Activated naive CD8-positive, alpha-beta T cell (primary cell): ENCODE measurements around the gene C17orf113.

ENCODE experiments used
- H3K27ac Mint-ChIP-seq: one replicate; pipeline ENCODE4 v1.8.0; 2021; ENCODE audit warnings: mixed read lengths
- H3K27me3 Mint-ChIP-seq: one replicate; pipeline ENCODE4 v1.8.0; 2021; ENCODE audit warnings: mixed read lengths
- H3K36me3 Mint-ChIP-seq: one replicate; pipeline ENCODE4 v1.8.0; 2021; ENCODE audit warnings: mixed read lengths
- H3K4me1 Mint-ChIP-seq: one replicate; pipeline ENCODE4 v1.8.0; 2021; ENCODE audit warnings: low read depth, mixed read lengths
- H3K4me3 Mint-ChIP-seq: one replicate; pipeline ENCODE4 v1.8.0; 2021; ENCODE audit warnings: mild to moderate bottlenecking, mixed read lengths
- H3K9me3 Mint-ChIP-seq: one replicate; pipeline ENCODE4 v1.8.0; 2021; ENCODE audit warnings: low read depth, mixed read lengths

Gene C17orf113

DNA sequence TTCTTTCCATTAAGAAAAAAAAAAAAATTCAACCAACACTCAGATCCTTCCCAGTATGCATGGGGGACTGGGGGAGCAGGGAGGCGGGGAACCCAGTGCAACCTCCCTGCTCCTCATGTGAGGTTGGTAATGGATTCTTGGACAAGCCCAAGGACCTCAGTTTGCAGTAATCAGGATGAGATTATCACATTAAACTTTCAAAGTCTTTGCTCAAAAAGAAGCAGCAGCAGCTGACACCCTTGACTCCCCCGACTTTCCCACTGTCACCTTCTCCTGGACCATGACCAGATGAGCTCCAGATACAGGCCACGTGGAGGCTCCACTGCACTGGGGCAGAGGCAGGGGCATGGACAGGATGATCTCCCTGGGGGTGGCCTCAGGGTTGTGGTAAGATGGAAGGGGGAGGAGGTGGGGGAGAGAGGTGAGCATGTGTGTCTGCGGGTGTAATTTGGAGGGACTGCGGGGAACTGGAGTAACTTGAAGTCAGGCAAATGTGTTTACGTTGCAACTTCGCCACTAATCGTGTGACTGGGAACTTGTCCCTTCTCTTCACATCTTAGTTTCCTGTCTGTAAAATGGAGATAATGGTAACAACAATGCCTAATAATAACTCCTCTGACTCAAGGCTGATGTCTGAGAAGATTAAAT is 28.1 kb upstream of the C17orf113 start:
- no peaks in the 10 kb centered on the region for H3K4me1 Mint-ChIP-seq
- no peaks in the 10 kb centered on the region for H3K9me3 Mint-ChIP-seq
- H3K27ac Mint-ChIP-seq, result no peak overlapping the region
- no peaks in the 10 kb centered on the region for H3K36me3 Mint-ChIP-seq
- no peak overlapping the region for H3K4me3 Mint-ChIP-seq
- peaks cover 2% of the 10 kb centered on the region for H3K27me3 Mint-ChIP-seq

- Mint-ChIP-seq H3K4me1 (peaks cover 2% of the 10 kb centered on the region), H3K27ac (no peak overlapping the region), H3K9me3 (no peaks in the 10 kb centered on the region), H3K27me3 (peaks cover 2% of the 10 kb centered on the region), H3K4me3 (no peak overlapping the region), H3K36me3 (no peaks in the 10 kb centered on the region)
Measured at GRCh38 chr17:42077755-42078154, 27.4 kb upstream of the C17orf113 start.

DNA sequence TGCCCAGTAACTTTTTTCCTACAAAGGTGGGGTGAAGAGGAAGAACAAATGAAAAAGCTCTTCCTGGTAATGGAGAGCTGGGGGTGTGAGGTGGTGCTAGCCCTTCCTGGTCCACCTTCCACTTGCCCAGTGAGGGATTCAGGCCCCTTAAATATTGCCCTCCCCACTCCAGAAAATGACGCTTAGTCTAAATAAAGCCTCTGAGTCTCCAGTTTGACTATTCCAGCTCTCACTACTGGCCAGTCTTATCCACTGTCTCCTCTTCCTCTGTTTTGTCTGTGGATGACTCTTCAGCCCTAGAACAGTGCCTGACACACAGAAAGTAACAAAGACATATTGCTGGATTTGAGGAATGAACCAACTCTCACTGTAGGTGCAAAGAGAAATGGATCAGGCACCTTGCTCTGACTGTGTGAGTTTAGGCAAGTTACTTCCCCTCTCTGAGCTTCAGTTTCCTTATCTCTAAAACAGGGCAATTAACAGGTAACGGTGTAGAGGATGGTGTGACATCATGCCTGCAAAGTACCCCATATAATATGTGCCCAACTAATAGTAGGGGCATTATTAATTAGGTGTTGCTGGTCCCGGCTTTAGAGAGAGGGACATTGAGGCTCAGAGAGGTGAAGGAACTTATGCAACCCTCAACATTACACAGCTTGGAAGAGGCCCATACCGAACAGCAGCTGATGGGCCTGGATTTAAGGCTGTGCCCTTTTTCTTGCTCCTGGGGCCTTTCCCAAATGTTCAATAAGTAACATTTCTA is 26.6 kb upstream of the C17orf113 start:
- Mint-ChIP-seq H3K4me3 (no peak overlapping the region), H3K27me3 (peaks cover 2% of the 10 kb centered on the region), H3K36me3 (no peaks in the 10 kb centered on the region), H3K4me1 (peaks cover 5% of the 10 kb centered on the region), H3K9me3 (no peaks in the 10 kb centered on the region), H3K27ac (no peak overlapping the region)

DNA sequence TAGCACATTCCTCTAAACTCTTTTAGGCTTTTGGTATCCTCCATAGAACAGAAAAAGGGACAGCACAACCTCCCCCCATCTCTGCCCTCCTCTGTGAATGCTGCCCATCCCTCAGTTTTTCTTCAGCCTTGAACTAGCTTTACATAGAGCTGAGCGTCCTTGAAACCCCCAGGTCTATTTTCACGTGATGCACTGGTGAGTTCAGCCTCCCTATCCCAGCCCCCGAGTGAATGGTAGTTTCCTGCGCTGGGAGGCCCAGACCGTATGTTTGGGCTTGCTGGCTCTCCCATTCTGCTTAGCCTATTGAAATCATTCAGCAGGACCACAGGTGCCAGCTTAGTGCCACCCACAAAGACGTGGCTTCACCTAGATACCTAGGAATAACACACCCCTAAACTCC is 25.4 kb upstream of the C17orf113 start:
- Mint-ChIP-seq H3K9me3 (no peaks in the 10 kb centered on the region), H3K4me1 (peaks cover 7% of the 10 kb centered on the region), H3K36me3 (no peaks in the 10 kb centered on the region), H3K4me3 (no peak overlapping the region), H3K27me3 (peaks cover 2% of the 10 kb centered on the region), H3K27ac (no peak overlapping the region)

- Mint-ChIP-seq H3K9me3 (no peaks in the 10 kb centered on the region), H3K4me1 (peaks cover 7% of the 10 kb centered on the region), H3K36me3 (no peaks in the 10 kb centered on the region), H3K4me3 (peak overlapping the region; percentile 83), H3K27ac (no peak overlapping the region), H3K27me3 (peaks cover 2% of the 10 kb centered on the region)
Measured at GRCh38 chr17:42072323-42073187, 22.2 kb upstream of the C17orf113 start.

- H3K27me3 Mint-ChIP-seq, result peaks cover 2% of the 10 kb centered on the region
- H3K27ac Mint-ChIP-seq, result peak overlapping the region; percentile 54
- peaks cover 7% of the 10 kb centered on the region for H3K4me1 Mint-ChIP-seq
- H3K36me3 Mint-ChIP-seq, result no peaks in the 10 kb centered on the region
- peak overlapping the region; percentile 83 for H3K4me3 Mint-ChIP-seq
- no peaks in the 10 kb centered on the region for H3K9me3 Mint-ChIP-seq
Measured at GRCh38 chr17:42071810-42072209, 21.4 kb upstream of the C17orf113 start.

DNA sequence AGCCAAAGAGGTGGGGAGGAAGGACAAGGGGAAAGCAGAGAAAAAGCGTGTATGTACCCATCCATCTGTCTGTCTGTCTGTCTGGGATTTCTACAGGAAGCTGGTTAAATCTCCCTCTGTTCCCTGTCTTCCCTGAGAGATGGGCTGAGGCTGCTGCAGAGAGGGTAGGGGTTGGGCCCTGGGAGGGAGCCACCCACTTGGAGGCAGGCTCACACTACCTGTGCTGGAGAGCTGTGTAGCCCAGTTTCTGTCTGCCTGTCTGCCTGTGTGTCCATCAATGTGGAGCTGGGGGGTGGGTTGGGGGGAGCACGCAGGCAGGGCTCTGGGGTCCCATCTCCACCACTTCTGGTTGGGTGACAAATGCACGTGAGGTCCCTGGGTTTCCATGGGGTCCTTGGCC is 18.6 kb upstream of the C17orf113 start:
- Mint-ChIP-seq H3K36me3 (no peaks in the 10 kb centered on the region), H3K9me3 (no peaks in the 10 kb centered on the region), H3K4me1 (peaks cover 22% of the 10 kb centered on the region), H3K27ac (no peak overlapping the region), H3K27me3 (peaks cover under 1% of the 10 kb centered on the region), H3K4me3 (no peak overlapping the region)

GRCh38 chr17:42067371-42068091 is 17.1 kb upstream of the C17orf113 start:
- no peak overlapping the region for H3K27ac Mint-ChIP-seq

DNA sequence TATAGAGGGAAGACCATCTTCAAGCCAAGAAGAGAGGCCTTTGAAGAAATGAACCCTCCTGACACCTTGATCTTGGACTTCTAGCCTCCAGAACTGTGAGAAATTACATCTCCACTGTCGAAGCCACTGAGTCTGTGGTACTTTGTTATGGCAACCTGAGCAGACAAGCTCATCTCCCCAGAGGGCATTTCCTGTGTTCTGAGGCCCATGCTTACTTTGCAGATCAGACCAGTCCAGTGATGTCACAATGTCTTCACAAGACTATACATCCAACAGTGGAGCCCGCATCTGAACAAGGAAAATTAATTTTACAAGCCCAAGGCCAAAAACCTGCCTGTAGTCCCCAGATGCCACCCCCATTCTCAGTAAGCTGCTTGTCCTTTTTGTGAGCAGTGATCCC is 14.8 kb upstream of the C17orf113 start:
- Mint-ChIP-seq H3K9me3 (no peaks in the 10 kb centered on the region), H3K36me3 (no peaks in the 10 kb centered on the region), H3K27me3 (no peaks in the 10 kb centered on the region), H3K4me3 (no peak overlapping the region), H3K27ac (peak overlapping the region; percentile 70), H3K4me1 (peaks cover 27% of the 10 kb centered on the region)

More at GRCh38 chr17:42067371-42068091, 17.1 kb upstream of the C17orf113 start:
- Mint-ChIP-seq H3K4me1 (peaks cover 32% of the 10 kb centered on the region), H3K27me3 (no peaks in the 10 kb centered on the region), H3K9me3 (no peaks in the 10 kb centered on the region), H3K36me3 (no peaks in the 10 kb centered on the region), H3K4me3 (no peak overlapping the region)

- Mint-ChIP-seq H3K4me3 (no peak overlapping the region), H3K9me3 (no peaks in the 10 kb centered on the region), H3K4me1 (peaks cover 27% of the 10 kb centered on the region), H3K36me3 (no peaks in the 10 kb centered on the region), H3K27me3 (no peaks in the 10 kb centered on the region), H3K27ac (no peak overlapping the region)
Measured at GRCh38 chr17:42062681-42063080, 12.3 kb upstream of the C17orf113 start.

DNA sequence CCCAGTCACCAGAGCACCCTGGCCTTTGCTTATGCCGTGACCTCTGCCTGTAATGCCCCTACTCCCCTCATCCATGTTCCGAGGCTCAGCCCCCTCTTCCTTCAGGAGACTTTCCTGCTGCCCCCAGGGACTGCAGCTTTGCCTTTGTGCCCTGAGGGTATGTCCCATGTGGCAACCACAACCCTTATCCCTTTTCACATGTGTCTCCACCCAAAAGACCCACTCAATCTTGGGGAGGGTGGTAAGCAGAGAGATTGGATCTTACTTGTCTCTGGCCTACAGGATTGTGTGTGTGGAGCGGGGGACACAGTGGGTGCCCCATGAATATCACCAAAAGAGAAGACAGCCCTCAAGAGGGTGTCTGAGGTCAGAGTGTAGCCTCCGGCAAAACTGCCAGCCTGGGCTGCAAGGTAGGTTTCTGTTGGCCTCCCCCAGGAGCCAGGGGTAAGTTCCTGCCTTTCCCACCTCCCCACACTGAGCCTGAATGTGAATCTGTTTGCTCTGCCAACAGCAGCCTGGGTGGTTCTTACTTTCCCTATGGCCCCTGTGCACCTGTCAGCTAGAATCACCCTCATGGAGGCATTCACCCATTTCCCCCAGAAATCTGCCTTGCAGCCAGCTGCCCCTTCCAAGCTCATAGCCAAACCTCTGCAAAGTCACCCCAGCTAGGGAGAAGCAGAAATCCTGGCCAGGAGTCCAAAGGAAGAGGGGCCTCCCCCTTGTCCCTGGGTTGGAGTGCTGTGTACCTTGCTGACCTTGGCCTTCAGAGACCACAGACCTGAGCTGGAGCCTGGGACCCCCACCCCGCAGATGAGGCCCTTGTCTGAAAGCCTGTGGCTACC is 11.5 kb upstream of the C17orf113 start:
- Mint-ChIP-seq H3K4me1 (peaks cover 27% of the 10 kb centered on the region), H3K27me3 (no peaks in the 10 kb centered on the region), H3K36me3 (no peaks in the 10 kb centered on the region), H3K4me3 (no peak overlapping the region), H3K9me3 (no peaks in the 10 kb centered on the region), H3K27ac (no peak overlapping the region)

DNA sequence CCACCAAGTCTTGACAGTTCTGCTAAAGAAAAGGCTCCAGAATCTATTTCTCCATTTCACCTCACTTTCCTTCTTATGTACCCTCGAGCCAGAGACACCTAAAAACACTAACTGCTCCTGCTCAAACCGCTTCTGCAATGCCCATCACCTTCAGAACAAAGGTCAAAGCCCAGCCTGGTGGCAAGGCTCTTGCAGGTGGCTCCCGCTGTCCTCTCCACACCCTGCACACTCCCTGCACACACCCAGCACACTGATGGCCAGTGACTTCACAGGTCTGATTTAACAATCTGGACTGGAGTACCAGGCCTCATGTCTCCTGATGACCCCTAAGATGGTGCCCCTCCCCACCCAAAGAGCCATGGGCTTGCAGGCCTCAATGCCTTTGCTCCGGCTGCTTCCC is 9.8 kb upstream of the C17orf113 start:
- no peaks in the 10 kb centered on the region for H3K36me3 Mint-ChIP-seq
- H3K9me3 Mint-ChIP-seq, result no peaks in the 10 kb centered on the region
- peaks cover 25% of the 10 kb centered on the region for H3K4me1 Mint-ChIP-seq
- no peaks in the 10 kb centered on the region for H3K27me3 Mint-ChIP-seq
- no peak overlapping the region for H3K27ac Mint-ChIP-seq
- no peak overlapping the region for H3K4me3 Mint-ChIP-seq

DNA sequence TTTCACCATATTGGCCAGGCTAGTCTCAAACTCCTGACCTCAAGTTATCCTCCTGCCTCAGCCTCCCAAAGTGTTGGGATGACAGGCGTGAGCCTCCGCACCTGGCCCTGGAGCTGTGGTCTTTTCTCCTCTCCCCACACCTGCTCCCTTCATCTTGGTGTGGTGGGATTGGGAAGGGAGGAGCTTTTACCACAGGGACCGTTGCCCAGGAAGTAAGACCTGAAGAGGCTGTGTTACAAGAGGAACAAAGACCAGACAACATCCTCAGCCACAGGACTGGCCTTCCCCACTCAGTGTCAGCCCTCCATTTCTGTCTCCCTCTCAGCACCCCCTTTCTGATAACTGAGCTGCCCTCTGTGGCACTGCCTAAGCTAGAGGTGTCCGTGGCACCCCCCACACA is 9.4 kb upstream of the C17orf113 start:
- H3K4me1 Mint-ChIP-seq, result peaks cover 21% of the 10 kb centered on the region
- no peaks in the 10 kb centered on the region for H3K36me3 Mint-ChIP-seq
- no peaks in the 10 kb centered on the region for H3K9me3 Mint-ChIP-seq
- no peak overlapping the region for H3K4me3 Mint-ChIP-seq
- H3K27me3 Mint-ChIP-seq, result peaks cover 2% of the 10 kb centered on the region
- H3K27ac Mint-ChIP-seq, result no peak overlapping the region

DNA sequence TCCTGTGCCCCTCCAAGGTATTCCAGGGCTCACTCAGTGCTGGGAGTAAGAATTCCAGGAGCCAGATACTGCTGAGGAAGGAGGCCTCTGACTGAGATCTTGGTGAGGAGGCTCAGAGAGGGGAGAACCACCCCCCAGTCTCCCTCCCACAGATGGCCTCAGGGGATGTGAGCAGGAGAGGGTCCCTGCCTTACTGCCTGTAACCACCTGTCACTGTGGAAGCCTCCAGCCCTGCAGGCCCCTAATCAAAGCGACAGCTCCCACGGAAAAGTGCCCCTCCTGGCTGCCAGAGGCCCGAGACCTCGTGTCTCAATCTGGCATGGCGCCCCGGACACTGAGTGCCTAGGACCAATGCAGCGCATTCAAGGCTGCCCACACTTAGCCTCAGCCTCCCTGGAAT is 7.7 kb upstream of the C17orf113 start:
- H3K9me3 Mint-ChIP-seq, result no peaks in the 10 kb centered on the region

More for the DNA sequence above, 7.7 kb upstream of the C17orf113 start:
- peaks cover 3% of the 10 kb centered on the region for H3K4me1 Mint-ChIP-seq
- no peaks in the 10 kb centered on the region for H3K36me3 Mint-ChIP-seq
- no peak overlapping the region for H3K27ac Mint-ChIP-seq
- no peak overlapping the region for H3K4me3 Mint-ChIP-seq
- peaks cover 4% of the 10 kb centered on the region for H3K27me3 Mint-ChIP-seq
